Raji (cell line): ENCODE data around the gene HPDL.

Source experiments
- POLR2A ChIP-seq: IDR thresholded peaks from 2 replicates; pipeline ENCODE4 v1.6.1; 2011; ENCODE audit warnings: low read depth, low read length, control low read depth; ENCODE audit not compliant: insufficient read depth

The HPDL gene

DNA sequence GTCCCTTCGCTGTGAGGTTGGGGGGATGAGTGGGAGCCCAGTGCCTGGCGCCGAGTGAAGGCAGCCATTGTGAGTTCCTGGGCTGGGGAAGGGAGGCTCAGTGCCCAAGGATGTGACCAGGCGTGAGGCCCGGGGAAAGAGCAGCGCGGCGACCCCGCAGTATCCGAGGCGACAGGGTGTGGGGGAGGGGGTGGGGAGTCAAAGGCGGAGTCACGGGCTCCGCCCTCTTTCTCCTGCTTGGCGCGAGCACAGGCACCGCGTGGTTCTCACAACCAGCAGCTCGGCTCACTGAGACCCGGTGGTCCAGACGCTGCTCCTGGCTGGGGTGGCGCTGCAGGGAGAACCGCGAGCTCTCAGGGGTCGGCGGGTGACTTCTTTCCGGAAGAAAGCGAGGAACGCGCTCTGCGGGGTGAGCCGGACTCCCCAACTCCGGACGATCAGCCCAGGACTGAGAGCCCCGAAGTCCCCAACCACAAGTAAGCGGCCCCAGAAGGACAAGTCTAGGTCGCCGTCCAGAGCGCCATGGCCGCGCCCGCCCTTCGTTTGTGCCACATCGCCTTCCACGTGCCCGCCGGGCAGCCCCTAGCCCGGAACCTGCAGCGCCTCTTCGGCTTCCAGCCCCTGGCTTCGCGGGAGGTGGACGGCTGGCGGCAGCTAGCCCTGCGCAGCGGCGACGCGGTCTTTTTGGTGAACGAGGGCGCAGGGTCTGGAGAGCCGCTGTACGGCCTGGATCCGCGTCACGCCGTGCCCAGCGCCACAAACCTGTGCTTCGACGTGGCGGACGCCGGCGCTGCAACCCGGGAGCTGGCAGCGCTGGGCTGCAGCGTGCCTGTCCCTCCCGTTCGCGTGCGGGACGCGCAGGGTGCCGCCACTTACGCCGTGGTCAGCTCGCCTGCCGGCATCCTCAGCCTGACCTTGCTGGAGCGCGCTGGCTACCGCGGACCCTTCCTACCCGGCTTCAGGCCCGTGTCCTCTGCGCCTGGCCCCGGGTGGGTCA is at the start of gene HPDL:
Gene HPDL (plus strand): TSS at position 269 of the 997 bp plus-strand sequence. CDS start 254 bp downstream, at position 523.
- TF ChIP-seq POLR2A, result no peak

DNA sequence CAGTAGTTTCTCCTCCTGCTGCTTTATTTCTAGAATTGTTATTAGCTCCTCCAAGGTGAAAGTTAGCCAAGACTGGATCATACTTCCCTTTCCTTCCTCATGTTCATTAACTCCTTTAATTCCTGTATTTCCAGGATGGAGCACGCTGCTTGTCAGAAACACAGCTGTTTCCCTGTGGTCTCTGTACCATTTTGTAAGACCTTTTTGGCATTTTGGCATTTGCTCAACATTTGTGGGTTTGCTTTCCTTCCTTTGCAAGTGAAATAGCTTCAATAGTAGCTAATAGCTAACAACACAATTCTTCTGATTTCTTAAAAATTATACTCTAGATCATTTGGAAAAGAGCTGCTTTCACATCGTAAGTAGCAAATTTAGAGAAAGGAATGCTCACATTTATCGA is 44.3 kb upstream of the HPDL start:
- TF ChIP-seq POLR2A, result no peak

DNA sequence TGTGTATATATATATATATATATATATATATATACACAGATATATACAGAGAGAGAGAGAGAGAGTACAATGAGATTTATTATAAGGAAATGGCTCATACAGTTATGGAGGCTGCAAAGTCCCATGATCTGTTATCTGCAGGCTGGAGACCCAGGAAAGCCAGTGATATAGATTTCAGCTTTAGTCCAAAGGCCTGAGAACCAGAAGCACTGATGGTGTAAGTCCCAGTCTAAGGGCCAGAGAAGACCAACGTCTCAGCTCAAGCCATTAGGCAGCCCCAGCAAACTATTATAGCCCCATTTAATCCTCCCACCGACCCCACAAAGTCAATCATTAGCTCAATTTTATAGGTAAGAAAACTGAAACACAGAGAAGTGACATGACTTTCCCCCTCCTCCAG is 35.0 kb upstream of the HPDL start:
- TF ChIP-seq POLR2A, result no peak

DNA sequence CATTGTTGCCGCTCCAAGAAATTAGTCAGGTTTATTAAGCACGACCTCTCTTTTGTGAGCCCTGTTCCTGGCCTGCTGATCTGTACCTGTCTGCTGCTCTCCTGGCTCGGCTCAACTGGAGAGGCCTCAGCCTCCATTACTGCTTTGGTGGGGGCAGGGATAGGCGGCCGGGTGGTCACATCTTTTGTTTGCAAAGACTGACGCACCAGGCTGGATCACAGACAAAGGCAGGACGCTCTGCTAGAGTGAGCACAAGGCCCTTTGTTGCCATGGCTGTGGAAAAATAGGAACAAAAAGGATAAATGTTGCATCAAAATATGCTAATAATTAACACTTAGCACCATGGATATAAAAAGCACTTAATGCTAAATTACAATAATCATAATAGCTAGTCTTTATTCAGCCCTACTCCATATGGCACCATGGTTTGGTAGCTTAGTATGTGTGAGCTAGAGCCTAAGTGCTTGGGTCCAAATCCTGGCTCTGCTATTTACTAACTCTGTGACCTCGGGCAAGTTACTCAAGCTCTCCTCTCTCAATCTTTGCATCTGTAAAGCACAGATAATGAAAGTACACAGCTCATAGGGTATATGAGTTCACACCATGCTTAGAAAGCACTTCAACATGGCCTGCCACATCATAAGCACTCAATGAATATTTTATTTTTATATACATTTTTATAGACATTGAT is 28.9 kb upstream of the HPDL start:
- TF ChIP-seq POLR2A, result no peak

DNA sequence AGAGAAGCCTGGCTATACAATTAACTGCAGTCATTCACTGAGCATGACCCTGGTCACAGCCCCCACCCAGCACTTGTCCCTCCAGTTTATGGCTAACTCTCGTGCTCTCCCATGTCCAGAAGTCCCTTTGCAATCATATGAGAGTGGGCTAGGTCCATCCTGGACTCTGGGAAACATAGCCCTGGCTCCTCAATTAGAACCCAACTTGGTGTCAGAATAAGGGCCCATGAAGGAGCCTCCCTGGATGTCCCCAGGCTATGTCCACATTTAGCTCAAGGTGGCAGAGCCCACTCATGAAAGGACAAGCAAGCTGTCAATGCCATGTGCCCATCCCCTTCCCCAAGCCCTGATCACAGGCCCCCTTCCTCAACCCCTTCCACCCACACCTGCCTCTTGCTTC is 27.4 kb upstream of the HPDL start:
- no peak for TF ChIP-seq POLR2A

DNA sequence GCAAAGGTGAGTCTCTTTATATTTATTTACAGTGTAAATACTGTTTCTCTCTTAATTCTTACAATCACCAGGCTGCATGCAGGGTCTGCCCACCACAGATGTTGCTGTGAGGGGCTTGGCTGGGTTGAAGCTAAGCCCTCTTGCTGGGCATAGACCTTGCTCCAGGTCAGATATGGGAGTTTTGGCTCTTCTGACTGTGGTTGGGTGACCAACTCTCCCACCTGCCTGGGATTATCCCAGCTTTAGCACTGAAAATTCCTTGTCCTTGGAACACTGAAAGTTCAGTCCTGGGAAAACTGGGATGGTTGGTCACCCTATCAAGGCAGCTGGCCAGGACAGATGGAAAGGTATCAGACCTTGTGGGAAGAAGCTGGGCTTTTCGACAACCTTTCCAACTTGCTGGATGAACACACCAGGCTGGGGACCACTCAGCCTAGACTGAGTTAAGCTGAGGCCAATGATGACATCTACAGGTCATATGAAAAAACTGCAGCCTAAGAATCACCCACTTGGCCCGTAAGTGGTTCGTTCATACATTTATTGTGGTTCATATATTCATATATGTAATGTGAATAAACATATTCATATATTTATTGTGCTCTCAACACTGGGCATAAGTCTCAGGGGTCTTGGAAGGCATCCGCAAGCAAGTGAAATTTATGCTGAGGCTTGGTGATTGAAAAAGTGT is 26.6 kb upstream of the HPDL start:
- TF ChIP-seq POLR2A, result no peak

DNA sequence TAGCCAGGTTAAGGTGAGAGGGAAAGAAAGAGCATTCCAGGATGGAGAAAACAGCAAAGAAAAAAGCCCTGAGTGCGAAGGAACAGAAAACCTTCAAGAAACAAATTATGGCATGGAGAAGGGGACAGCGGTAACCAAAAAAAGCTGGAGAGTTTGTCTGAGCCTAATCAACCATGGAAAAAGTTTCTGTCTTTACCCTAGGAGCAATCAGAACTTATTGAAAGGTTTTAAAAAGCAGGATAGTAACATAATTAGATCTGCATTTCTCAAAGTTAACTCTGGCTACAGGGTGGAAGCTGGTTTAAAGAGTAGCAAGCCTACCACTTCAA is 26.1 kb upstream of the HPDL start:
- TF ChIP-seq POLR2A, result no peak

DNA sequence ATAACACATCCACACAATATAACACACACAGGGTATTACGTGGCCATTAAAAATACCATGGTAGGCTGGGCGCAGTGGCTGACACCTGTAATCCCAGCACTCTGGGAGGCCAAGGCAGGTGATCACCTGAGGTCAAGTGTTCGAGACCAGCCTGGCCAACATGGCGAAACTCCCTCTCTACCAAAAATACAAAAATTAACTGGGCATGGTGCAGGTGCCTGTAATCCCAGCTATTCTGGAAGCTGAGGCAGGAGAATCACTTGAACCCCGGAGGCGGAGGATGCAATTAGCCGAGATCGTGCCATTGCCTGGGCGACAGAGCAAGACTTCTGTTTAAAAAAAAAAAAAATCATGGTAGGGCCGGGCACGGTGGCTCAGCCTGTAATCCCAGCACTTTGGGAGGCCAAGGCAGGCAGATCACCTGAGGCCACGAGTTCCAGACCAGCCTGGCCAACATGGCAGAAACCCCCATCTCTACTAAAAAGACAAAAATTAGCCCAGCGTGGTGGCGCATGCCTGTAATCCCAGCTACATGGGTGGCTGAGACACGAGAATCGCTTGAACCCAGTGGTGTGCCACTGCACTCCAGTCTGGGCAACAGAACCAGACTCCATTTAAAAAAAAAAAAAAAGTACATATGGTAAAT is 24.1 kb upstream of the HPDL start:
- TF ChIP-seq POLR2A, result no peak

DNA sequence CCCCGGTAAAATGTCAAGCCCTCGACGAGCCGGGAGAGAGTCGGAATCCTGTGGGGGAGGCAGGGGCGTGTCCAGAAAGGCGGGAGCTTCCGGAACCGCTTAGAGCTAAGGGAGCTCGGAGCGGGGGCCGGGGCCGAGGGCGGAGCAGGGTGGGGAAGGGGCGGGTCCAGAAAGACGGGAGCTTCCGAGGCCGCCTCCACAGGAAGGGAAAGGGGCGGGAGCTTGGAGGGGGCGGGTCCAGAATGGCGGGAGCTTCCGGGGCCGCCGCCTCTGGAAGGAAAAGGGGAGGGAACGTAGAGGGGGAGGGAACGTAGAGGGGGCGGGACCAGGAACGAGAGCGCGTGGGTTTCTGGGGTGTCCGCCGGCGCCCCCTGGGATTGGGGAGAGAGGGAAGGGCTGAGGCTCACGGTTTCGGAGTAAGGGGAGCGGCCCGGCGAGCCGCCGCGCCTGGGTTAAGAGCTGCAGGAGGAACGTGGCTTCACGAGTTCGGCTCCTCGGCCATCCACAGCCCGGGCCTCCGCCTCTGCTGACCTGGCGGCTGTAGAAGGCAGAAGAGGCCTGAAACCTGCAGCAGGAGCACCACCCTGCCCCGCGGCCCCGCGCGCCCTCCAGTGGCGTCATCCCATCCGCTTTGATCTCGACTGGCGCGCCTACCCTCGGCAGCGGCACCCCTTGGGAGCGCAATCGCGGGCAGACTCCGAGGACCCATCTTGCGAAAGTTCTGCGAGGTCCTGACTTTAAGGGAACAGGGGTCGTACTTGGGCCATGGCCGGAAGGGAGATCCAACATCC is 23.0 kb upstream of the HPDL start:
- peak; percentile 87 for TF ChIP-seq POLR2A

DNA sequence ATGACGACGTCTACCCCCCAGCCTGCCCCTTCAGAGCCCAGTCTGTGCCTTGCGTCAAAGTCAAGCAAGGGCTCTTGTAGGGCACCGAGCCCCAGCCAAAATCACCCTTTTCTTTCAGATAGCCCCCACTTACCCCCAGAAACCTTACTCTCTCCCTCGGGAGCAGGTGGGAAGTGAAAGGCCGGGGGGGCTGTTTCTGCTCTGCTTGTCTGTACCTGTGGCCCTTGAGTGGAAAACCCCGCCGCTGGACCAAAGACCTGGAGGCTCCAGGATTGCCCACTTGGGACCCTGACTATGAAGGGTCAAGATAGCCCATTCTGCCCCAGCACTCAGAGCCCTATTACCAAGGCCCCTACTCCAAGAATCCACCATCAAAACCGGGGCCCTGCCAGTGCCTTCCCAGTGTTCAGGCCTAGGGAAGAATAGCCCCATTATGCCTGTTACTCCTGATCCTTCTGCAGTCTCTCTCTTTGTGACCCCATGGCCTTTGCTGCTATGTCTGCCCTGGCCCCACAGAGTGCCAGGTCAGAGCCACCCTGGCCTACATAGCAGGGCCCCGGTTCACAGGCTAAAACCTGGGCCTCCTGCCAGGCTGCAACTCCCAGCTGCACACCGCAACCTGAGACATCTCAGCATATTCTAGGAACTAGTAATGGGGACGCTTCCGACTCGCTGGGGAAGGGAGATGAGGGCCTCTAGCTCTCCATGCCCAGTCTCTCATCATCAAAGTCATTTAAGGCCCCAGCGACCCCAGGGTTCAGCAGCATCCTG is 22.2 kb upstream of the HPDL start:
- no peak for TF ChIP-seq POLR2A

DNA sequence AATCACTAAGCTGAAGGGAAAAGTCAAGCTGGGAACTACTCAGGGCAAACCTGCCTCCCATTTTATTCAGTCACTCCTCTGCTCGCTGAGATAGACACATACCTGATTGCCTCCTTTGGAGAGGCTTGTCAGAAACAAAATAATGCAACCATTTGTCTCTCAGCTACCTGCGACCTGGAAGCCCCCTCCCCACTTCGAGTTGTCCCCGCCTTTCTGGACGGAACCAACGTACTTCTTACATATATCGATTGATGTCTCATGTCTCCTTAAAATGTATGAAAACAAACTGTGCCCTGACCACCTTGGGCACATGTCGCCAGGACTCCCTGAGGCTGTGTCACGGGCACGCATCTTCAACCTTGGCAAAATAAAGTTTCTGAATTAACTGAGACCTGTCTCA is 21.5 kb upstream of the HPDL start:
- 0 out of 2 replicates have a peak, but pooled peaks have one; percentile 17 for TF ChIP-seq POLR2A

DNA sequence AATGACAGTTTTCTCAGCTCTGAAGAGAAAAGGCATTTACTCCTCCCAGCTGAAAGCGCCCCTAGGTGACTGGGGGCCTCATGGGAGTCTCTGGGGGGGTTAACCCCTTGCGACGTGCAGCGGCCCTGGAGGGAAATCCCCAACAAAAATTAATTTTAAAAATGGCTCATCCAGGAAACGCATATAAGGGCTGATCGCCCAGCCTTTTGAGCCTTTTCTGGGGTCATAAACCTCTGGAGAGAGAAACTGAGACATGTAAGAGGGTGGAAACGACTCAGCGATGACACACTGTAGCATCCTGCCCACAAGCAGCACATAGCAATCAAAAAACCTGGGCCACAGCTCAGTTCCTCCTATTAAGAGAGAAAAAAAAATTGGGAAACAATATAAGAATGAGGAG is 20.4 kb upstream of the HPDL start:
- TF ChIP-seq POLR2A, result no peak

DNA sequence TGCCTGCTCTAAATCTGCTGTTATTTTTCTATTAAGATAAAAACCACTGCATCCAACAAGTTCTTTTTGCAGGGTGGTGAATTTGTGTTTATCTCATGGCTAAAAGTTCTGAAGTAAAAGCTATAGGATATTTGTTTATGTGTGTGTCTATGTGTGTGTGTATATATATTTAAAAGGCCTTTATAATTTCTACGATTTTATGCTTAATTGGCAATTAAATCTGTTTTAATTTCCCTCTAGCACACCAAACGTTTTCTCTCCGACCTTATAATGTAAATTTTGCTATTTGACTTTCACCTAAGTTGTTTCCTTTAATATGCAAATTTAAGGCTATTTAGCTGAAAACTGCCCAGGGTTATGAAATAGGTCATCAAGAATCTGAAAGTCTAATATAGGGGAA is 19.8 kb upstream of the HPDL start:
- TF ChIP-seq POLR2A, result no peak

DNA sequence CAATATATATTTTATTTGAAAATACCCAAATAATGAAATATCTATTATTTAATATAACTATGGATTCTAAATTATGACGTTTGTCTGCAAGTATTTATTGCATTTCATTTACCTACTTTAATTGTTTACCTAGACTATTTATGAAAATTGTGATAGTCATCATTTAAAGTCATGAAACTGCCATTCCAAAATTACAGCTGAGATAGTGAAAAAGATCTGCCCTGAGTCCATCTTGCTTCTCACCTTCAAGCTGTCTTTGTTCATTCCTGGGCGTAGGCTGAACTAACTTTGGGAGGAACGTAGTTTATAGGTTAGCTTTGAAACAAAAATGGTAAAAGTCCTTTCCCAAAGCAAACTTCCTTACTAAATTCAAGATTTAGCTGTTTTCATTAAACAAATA is 12.4 kb upstream of the HPDL start:
- TF ChIP-seq POLR2A, result no peak
